CD1c-positive myeloid dendritic cell (primary cell): ENCODE data around the gene EGFL7.

Experiments used
- DNase-seq: peaks from one replicate; pipeline ENCODE4 v3.0.0-alpha.2; 2016; ENCODE audit errors: extremely low spot score

The EGFL7 gene

DNA sequence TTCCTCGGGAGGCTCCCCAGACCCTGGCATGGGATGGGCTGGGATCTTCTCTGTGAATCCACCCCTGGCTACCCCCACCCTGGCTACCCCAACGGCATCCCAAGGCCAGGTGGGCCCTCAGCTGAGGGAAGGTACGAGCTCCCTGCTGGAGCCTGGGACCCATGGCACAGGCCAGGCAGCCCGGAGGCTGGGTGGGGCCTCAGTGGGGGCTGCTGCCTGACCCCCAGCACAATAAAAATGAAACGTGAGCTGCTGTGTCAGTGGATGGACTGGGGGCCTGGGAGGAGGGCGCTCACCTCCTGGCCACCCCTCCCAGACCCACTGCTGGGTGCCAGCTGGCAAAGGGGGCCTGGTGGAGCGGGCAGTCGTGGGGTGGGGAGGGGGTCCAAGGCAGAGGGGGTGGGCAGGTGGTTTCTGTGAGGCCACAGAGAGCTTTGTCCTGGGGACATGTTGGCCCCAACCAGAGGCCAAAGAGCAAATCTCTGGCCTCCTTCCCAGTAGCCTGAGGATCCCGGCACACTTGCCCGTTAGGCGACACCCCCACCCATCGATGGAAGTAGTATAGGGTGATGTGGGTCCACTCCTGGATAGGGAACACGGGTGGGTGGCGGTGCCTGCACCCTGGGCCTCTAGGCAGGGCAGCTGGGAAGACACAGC, 9.8 kb downstream of the EGFL7 start:
- no peak for DNase-seq

DNA sequence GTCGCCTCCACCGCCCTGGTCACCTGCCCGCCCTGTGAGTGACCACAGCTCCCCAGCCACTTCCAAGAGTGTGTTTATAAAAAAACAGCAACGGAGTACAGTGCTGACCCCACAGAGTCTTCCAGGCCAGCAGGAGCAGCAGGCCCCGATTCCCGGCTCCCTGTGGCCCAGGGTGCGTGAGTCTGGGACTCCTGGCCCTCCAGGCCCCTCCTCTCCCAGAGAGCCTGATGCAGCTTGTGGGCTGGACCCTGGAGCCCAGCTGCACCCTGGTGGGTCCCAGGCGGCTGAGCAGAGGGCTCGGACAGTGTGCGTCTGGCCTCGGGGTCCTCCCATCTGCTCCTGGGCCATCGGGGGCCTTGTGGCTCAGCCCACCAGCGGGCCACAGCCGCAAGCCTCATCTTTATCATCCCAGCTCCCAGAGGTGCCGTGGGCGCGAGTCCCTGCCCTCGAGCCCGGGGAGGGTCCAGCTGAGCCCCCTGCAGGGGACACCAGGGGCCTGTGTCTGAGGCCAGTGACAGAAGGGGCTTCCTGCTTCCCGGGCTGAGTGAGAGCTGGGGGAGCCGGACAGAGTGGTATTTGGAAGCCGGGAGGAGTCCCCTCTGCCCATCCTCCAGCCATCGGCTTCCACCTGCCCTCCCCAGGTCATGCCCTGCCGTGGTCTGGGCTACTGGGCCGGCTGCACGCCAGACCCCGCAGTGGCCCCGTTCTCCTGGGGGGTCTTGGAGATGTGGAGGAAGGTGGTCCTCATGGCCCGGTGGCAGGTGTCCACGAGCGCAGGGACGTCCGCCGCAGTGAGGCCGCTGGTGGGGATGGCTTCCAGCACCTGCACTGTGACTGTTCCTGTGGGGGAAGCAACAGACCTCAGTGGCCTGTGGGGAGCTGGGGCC, 10.6 kb downstream of the EGFL7 start:
- DNase-seq = no peak

DNA sequence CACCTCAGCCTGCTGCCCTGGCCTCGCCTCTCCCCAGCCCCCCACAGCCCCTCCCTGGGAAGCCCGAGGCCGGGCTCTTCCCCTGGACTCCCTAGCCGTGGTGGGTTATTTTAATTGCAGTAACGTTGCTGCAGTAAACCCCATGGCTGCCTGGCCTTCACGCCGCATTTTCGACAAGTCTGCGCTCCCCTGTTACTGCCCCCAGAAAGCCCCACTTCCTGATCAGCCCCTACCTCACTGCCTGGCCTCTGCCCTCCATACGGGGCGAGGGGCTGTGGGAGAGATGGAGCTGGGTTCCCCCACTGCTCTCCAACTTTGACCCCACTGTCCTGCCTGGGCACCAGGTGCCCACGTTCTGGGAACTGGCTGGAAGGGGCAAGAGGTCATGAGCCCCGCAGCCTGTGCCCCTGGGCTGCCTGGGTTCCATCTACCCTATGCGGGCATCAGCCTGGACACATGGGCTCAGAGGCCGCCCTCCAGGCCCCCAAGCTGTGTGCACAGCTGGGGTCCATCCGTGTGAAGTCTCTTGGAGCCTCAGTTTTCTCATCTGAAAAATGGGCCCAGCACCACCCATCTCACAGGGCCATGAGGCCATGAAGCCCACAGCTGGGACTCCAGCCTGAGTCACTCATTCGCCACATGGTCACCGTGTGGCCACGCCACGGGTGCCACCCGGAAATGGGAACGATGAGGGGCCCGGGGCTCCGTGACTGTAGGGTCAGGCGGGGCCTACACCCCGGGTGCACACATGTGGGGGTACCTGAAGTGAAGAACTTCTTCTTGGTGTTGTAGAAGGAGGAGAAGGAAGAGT, 11.5 kb downstream of the EGFL7 start:
- no peak for DNase-seq

DNA sequence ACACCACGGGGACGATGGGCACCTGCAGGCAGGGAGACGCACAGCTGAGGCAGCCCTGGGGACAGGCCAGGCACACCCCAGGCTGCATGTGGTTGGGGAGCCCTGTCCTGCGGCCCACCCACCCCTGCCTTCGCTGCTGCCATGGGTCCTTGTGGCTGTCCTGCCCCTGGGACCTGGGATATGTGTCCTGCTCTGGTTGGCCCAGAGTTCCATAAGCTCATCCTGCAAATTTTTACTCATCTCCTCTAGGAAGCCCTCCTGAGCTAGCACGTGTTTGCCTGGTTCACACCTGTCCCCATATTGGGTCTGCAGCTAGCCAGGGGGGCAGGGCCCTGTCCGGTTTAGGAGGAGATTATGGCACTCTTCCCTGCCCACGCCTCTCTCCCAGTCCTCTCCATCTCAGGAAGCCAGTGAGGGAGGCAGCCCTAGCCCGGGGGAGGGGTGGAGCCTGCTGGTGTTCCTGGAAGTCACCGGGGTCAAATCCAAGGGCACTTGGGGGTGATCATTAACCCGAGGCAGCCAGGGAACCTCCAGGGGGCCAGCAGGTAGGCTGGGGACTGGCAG, 12.2 kb downstream of the EGFL7 start:
- DNase-seq = no peak

DNA sequence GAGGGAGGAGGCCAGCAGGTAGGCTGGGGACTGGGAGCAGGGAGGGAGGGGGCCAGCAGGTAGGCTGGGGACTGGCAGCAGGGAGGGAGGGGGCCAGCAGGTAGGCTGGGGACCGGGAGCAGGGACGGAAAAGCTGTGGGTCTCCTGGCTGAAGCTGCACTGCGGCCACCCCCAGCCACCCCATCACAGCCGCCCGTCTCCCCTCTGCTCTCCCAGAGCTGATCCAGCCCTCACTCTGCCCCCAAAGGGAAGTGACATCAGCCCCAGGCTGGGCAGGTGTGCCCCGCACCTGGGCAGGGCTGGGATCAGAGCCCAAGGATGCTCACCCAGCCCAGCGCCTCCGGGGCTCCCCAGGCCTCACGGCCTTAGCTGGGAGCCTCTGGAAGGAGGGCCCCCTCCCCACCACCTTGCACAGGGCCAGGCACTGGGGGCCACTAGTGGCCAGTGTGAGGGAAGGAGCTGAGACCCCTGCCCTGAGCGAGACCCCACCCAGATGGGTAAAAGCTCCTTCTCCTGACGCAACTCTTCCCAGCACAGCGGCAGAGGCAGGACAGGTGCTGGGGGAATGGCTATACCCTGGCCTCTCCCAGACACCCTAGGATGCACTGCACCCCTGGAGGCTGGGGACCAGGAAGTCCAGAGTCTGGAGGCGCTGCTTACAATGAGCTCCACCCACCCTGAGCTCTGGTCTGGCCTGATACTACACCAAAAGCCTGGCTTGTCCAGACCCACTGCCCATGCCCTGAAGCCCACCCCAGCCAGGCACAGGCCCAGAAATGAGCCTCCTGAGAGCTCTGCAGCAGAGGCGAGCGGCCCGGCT, 13.0 kb downstream of the EGFL7 start:
- no peak for DNase-seq

DNA sequence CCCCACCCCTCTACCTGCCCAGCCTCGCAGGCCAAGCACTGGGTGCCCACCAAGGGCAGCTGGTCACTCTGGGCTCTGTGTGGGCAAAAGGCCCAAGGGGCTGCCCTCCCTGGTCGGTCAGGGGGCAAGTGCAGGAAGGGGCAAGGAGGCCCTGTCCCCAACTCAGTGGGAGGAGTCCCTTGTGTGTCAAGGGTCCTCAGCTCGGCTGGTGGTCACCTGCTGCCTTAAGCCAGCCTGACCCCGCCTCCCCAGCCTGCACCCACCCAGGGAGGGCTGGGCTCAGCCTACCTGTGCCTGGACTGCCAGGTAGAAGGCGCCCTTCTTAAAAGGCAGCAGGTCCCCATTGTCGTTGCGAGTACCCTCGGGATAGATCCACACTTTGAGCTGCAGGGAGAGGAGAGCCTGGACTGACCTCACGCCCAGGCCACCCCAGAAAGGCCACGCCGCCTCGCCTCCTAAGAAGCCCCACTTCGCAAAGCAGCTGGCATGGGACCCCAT, 13.6 kb downstream of the EGFL7 start:
- no peak for DNase-seq

DNA sequence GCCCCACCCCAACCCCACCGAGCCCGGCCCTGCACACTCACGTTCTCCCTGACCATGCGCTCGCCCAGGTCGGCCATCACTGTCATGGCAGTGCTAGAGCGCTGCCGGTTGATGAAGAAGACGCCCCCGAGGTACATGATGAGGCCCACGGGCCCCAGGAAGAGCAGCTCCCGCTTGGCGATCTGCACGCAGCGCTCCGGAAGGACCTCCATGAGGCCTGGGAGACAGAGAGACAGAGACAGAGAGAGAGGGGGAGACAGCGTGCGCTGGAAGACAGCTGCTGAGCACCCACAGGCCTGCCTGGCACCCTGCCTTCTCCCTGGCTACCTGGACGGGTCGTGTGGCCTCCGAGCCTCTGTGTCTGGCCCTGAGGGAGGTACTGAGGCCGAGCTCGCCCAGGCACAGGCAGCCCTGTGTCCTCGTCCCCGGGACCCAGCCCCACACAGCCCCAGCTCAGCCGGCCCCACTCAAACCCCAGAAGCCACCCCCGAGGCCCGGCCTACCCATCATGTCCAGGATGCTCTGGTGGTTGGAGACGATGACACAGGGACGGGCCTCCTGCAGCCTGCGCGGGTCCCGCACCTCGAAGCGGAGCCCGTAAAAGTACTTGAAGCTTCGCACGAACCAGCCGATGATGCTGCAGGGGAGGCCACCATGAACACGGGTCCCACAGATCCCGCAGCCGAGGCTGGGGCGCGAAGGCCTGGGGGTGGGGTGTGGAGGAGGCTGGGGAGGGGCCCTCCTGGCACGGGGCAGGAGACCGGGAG, 14.4 kb downstream of the EGFL7 start:
- no peak for DNase-seq

DNA sequence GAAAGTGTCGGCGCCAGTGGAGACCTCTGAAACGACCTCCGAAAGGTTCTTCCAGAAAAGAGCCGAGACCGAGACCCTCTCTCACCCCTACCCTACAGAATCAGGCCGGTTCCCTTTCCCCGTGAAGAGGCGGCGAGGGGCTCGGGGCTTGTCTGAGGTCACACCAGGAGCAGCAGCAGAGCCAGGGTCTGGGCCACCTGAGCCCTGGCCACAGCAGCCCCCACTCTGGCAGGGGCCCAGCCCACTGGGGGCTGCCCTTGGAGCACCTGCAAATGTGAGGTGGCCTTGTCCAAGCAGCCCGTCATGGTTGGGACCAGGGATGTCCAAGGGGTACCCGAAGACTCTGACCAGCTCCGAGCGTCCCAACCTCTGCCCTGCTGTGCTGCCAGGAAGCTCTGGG, 15.3 kb downstream of the EGFL7 start:
- DNase-seq = no peak

DNA sequence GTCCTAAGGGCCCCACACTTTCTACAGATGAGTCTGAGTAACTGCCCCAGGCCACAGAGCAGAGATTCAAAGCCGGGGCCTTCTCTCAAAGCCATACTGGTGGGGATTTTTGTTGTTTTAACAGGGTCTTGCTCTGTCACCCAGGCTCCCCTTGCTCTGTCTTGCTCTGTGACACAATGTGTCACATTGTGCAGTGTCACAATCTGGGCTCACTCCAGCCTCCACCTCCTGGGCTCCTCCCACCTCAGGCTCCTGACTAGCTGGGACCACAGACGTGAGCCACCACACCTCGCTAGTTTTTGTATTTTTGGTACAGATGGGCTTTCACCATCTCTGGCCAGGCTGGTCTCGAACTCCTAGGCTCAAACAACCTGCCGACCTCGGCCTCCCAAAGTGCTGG, 15.9 kb downstream of the EGFL7 start:
- peak; percentile 12 for DNase-seq

DNA sequence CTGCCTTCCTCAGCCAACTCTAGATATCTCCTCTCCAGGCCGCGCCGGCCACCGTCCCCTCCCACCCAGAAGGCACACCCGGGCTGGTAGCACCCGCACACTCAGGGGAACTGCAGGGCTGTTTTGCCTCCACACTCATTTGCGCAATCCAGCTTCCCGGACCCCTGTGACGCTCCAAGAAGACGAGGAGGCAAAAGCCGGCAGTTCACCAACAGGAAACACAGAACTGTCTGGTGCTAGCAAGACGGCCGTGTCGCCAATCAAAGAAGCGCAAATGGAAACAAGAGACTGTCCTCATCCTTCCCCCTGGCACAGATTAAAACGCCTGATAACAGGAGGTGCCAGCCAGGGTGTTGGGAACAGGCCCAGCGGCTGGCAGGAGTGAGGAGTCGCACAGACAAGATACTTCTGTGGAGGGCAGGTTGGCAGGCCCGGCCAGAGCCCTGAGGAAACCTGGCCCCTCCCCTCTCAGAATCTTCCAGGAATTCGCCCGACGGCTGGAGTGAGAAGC, 16.8 kb downstream of the EGFL7 start:
- DNase-seq = peak; percentile 75

DNA sequence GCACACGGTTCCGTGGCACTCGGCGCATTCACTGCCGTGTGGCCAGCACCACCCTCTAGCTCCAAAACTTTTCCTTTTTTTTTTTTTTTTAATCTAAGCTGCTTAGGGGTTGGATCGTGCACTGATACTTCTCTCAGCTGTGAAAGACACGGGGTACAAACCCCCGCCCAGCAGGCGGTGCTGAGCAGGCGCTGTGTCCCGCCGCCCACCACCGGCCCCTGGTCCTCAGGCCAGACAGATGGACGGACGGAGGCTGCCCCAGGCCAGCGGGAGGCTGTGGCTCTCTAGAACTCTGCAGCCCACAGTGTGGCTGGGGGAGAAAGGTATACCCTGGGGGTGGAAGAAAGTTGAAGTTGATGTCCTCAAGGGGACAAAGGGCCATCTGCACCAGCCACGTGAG, 18.3 kb downstream of the EGFL7 start:
- no peak for DNase-seq

DNA sequence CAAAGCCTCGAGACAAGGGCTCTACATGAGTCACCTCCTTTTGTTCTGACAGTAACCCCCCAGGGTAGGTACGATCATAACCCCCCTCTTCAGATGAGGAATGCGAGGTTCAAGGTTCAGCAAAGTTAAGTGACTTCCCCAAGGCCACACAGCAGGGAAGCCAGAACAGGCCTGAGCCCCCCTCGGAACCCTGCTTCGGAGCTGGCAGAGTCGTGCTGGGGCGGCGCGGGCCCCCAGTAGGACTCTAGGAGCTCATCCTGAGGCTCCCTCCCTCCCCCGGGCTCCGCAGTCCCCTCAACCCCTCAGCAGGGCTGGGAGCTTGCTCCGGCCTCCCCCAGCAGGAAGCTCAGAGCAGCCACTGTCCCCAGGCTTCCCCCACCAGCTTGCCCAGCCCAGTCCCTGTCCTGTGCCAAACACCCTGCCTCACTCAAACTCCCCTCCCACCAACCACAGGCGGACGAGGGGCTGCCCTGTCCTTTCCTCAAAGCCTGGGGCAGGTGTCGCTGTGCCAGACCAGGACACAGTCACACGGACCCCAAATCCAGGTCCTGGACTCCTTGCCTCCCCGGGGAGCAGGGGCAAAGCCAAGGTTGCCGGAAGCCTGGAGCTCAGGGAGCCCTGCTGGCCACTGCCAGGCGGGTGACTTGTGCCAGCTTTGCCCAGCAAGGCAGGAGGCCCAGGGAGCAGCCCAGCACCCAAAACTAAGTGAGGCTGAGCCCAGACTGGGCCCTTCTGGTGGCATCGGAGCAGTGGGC, 19.4 kb downstream of the EGFL7 start:
- DNase-seq = no peak

DNA sequence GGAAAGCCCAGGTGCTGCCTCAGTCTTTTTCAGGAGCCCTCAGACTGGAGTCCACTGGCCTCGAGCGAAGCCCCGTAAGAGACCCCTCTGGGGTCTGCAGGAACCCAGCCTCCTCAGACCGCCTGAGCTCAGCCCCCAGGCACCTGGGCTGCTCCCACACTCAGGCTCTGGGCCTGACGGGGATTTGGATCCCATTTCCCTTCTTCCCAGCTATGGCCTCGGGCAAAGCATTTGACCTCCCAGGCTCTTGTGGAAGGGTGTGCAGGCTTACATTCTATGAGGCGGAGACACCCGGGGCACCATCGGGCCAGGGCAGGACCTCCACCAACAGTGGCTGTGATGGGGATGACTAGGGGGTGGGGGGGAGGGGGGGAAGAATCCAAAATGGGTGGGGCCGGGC, 20.0 kb downstream of the EGFL7 start:
- no peak for DNase-seq

DNA sequence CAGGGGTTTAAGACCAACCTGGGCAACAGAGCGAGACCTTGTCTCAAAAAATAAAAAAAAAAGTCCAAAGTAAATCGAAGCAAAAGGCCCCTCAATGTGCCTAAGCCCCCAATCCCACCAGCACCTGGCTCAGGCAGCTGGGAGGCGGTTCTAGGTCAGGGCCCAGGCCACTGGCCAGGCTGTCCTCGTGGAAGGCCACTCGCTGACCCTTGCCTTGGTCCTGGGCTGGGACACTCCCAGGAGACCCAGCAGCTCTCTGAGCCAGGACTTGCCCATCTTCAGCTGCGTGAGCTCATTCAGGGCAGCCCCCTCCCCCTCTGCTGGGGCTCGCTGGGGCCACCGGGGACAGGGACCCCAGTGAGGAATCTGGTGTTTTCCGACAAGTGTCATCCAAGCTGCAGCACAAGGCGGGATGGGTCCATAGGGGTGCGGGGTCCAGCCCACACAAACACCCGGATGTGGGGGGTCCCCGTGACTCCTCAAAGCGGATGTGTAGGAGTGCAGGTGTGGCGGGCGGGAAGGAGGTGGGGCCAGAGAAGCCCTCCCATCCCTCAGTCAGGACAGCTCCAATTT, 20.5 kb downstream of the EGFL7 start:
- DNase-seq = no peak

DNA sequence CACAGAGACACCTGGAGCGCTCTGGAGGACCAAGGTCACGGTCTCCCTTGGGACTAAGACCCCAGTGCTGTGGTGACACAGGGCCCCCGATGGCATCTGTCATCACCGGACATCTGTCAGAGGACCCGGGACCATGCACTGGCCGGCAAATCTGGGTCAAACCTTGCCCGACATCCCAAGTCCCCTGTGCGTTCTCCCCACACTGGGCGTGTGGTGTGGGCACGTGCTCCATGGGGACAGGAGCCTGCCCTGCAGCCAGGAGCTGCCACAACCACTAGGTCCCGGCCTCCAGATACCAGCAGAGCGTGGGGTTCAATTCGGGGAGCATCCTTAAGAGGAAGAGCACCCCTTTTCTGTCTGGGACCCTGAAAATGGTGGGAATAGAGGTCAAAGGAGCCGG, 21.0 kb downstream of the EGFL7 start:
- DNase-seq = no peak

DNA sequence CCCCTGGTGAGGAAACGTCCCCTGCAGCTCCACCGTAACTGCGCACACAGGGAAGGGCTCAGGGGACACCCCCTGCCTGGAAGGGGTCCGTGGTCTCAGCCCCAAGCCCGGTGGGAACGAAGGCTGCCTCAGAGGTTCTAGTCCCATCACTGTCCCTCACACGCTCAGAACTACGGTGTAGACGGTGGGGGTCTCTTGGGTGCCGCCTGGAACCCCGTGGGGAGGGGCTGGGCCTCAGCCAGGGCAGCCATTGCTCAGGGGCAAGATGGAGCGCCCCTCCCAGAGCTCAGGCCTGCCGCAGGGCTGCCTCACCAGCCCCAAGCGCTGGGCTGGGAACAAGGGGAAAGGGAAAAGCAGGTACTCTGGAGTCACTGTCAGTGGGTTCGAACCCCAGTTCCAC, 21.6 kb downstream of the EGFL7 start:
- no peak for DNase-seq

DNA sequence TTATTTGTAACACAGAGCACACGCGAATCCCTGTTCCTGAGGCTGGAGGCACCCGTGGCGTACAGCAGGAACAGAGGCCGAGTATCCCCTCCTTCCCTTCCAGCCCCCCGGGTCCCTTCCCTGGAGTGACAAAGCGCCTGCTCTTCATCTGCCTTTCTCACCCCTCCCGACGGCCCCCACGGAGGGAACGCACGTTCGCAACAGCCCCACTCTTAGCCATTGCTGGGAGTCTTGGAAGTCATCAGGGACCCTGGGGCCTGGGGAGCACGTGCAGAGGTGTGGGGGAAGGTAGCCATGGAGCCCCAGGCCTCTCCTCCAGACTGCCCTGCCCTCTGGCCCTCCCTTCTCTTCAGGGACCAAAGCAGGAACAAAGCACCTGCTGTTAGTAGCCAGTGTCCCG, 22.1 kb downstream of the EGFL7 start:
- DNase-seq = no peak

DNA sequence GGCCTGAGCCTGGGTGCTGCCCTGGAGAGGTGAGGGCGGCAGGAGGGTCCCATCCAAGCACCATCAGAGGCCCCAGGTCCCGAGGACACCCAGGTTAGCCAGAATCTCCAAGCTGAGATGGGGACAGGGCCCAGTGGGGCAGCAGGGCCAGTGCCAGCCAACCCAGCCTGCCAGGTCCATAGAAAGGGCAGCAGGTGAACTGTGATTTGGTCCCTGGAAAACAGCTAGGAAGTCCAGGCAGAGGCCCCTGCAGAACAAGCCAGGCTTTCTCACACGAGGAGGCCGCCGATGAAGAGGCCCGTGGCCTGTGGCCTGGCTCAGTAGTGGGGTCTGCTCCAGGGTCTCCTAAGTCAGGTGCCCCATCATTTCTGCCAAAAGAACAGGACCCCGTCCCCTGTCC, 22.5 kb downstream of the EGFL7 start:
- no peak for DNase-seq
